ENCODE results near the gene BMX.
A peak's percentile ranks its signal among the peaks of the same experiment; 100 is the strongest.

BMX gene

DNA sequence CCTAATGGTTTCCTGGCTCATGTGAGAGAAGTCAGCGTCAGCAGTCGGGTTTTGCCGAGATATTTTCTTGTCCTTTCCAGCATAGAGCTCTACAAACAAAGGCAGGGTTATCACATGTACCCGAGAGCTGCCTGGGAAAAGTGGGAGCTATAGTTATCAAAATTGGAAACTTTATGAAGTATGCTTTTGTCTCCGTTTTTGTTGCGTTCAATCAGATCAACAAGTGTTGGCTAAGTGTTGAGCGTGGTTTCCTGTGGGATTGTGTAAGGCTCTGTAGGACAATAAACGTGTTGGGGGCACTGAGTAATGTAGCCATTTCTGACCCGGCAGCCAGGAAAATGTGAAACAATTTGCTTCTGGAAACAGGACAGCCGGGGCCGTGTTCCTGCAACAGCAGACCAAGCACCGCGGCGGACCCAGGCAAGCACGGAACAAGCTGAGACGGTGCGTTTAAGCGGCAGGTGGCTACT is at the start of gene BMX:
TSS of gene BMX (plus strand) at position 311 of the 470 bp plus-strand sequence. CDS start 7,547 bp downstream, outside the sequence.
- no peak for DNase-seq

DNA sequence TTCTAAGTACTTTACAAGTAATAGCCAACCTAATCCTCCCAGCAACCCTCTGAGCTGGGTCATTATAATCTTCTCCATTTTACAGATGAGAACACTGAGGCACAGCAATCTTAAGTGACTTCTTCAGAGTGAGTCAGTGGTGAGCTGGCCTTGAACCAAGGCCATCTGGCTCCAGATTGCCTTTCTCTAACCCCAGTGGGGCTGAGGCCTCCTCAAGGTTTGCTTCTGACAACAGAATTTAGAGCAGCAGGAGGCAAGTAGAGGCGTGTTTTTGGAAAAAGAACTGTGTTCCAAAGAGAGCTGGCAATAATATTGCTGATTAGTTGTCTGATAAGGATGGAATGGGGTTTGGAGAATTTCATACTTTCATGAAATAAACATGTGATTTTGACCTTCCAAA is 48.7 kb upstream of the BMX start:
- no peak for DNase-seq

DNA sequence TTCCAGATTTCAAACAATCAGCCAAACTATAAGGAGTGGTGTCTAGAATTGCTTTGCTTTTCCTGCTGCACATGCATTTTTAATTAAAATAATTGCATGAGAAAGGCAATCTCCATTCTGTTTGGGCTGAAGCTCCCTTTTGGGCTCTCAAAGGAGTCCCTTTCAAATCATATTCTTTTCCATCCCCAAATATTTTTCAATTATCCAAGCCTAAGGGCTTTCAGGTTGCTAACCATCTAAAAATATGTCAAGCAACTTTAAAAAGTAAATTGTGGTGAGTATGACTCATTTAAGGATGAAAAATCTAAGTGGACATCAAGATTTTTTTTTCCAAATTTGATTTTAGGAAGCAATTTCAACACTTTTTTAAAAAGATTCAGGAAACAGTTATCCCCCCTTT is 35.9 kb upstream of the BMX start:
- no peak for DNase-seq

DNA sequence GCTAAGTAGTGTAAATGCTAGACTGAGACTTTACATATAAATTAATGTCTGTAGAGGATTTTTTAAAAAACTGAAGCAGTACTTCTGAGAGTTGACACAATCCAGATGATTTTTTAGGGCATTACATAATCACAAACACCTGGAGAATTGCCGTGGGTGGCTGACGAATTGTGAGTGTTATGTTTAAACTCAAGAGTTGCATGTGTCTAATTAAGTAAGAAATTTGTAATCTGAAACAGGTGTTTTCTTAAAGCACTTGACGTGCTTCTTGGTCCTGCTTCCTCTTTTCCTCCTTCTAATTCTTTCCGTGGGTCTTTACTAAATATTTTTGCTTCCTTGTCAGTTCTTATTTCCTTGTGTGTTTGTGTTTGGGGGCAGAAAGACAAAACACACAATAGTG is 35.3 kb upstream of the BMX start:
- no peak for DNase-seq

DNA sequence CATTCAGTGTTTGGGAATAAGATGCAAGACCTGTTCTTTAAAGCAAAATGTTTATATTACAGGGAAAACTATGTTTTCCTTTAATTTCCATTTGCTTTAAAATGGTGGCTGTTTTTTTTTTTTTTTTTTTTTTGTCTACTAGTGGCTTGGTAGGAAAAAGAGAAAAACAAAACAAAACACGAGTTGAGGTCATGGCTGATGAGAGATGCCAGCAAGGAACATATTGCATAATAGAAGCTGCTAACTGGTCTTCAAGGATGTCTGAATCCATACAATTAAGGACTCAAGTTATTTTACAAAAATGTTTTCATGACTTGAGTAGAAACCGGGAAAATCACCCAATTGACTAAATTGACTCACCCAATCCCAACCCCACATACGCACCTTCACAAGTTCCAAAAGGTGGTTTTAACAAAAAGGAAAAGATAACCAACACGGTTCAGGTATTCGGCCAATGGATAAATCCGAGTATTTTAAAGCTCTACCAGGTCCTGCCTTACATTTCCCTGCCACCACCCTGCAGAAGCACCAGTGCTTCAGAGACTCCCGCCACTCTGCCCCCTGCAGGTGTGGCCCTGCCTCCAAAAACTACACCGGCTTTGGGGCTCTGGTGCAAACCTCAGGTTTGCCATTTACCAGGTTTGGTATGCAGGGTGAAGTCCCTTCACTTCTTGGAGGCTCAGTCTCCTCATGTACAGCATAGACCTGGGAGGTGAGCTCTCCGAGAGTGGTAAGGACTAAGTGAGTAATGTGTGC is 34.5 kb upstream of the BMX start:
- no peak for DNase-seq

DNA sequence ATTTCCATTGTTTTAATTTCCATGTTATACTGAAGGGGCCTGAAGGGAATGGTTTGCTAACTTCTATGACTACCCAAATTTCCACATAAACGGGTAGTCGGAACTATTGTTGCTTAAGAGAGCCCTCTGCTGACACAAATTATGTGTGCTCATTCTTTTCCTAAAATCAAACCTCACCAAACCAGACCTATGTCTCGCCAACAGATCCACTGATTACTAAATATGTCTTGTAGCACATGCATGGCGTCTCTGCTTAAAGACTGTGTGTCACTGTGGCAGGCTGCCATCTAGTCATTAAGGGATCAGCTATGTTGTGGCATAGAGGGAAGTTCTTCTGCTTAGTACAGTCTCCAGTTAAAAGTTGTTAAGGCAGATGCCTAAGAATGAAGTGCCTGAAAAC is 32.6 kb upstream of the BMX start:
- no peak for DNase-seq

DNA sequence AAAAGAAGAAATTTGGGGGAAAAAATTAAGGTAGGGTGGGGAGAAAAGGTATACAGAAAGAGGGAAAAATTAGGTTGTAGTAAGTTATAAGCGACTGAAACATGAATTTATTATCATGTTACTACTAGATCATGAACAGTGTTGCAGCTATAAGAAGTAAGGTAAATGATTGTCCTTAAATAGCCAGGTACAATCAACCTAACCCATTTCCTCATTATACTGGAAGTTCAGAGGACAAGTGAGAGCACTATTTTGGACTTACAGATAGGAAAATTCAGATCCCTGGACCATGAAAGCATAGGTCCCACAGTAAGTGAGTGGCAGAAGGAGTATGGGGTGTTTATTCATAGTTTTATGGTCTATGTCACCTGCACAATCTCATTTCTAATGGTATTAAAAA is 31.0 kb upstream of the BMX start:
- DNase-seq: no peak

DNA sequence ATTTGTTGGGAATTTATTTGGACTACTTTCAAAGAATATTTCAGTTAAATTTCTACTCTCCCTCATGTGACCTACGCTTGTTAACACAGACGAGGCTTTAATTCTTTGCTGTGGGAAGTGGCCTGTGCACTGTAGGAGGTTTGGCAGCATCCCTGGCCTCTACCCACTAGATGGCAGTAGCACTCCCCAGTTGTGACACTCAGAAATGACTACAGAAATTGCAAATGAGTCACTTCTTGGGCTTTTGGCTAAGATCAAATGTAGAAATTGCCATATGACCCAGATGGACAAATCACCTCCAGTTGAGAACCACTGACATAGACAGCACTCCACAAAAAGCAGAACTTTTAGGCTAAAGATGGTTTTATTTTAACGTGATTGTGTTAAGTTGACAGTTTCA is 29.6 kb upstream of the BMX start:
- DNase-seq: peak; percentile 48

DNA sequence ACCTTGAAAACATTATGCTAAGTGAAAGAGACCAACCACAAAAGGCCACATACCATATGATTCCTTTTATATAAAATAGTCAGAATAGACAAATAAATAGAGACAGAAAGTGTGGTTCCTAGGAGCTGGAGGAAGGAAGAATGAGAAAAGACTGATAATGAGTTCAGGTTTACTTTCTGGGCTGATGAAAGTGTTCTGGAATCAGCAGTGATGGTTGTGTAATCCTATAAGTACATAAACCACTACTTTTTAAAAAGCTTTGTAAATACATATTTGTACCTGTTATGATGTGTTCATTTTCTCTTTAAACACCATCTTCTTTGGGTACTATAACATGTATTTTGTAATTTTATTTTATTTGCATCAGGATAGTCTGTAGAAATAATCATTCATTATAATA is 28.1 kb upstream of the BMX start:
- no peak for DNase-seq

DNA sequence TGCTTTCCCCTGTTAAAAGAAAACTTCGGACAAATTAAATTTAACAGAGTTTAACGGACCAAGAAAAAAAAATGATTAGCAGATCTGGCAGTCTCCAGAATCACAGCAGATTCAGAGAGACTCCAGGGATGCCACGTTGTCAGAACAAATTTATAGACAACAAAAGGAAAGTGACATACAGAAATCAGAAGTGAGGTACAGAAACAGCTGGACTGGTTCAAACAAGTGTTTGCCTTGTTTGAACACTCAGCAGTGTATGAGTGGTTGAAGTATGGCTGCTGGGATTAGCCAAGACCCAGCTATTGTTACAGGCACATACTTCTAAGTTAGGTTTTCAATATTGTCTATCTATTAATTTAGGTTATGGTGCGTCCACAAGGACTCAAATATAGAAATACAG is 26.6 kb upstream of the BMX start:
- DNase-seq: no peak

DNA sequence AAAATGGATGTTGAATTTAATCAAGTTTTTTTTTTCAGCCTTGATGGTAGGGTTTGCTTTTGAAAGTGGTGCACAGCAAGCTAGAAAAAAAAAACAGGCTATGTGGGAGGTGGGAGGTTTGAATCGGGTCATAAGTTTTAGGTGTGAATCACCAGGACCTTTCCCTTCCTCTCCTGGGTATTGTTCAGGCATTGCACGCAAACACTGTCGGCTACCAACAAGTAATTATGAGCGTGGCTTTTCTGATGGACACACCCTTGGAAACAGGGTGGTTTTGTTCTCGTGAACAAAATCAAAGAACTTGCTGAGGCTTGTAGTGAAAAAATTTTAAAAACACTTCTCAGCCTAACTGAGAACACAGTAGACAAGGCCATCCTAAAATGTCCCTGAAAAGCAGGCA is 25.6 kb upstream of the BMX start:
- DNase-seq: no peak

DNA sequence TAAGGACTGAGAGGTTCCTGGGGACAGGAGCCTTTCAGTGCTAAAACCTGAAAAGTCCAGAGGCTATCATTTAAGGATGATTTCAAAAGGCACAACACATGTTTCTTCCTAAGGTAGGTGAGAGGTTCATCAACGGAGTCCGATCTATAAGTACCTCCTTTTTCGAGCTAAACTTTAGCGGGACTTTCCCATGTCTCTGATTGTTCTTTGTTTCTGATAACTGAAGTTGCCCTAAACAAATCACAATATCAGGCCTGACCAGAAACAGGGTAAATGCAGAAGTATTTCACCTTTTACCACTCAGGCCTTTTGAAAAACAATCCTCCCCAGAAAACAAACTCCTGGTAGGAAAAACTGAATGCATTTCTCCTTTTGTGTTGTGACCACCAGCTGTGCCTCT is 25.1 kb upstream of the BMX start:
- no peak for DNase-seq

DNA sequence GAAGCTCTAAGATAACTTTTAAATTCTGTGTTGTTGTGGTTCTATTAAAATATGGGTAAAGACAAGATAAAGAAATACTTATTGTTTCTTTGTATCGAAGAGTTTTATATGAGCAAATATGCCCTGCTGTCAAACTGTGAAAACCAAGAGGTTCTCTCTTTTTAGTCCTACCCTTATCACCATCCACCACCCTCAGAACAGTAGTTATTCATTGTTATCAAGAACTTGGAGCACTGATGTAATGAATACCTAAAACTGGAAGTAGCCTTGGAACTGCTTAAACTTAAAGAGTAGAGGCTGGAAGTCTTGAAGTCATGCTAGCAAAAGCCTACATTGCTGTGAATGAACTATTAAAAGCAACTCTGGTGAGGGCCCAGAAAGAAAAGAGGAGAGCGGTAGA is 16.7 kb upstream of the BMX start:
- no peak for DNase-seq

DNA sequence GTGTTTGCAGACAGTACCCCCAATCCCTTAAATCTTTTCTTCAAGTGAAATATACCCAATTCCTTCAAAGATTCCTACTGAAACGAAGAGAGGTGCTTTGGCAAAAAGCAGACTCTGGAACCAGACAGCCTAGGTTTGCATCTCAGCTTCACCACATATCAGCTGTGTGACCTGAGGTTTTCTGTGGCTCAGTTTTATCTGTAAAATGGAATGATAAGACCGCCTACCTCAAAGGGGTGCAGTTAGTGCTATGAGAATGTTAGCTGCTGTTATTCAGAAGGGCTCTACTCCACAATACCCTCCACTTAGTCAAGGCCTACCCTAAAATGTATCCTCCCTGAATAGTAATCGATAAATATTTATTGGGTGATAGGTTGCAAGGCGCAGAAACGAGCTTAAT is 8.1 kb upstream of the BMX start:
- DNase-seq: no peak

DNA sequence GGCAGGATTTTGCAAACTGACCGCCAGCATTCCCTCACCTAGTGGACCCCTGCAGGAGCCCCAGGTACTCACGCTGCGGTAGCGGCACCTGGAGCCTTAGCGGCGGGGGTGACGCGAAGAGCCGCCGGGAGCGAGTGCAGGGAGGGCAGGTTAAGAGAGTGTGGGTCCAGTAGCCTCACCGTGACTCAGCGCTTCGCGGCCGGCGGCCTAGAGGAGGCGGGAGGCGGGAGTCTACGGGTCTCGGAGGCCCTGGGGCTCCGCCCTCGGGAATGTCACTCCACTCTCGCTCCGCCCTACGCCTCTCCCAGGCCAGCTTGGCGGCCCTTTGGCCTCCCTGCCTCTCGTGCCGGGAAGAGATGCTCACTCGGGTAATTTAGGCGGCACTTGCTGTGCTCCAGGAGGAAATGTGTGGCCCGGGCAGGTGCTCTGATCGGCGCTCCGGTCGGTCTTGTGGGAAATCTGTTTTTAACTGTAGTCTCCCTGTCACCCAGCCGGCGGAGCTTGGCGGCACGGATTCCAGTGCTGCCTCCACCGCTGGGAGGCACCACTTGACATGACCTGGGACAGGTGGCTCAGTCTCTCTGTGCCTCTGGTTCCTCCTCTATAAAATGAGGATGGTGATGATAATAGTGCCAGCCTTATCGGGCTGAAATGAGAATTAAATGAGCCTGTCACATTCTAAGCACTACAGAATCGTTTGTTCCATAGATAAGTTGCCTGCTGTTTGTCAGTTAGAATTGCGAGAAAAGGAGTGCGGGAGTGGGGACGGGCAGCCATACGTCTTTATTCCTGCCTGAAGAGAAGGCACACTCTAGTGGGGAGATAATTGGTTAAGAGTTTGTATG is 7.3 kb upstream of the BMX start, which contains the start of gene PIR:
TSS of gene PIR (minus strand) at position 216 of the 845 bp plus-strand sequence. CDS start 2,076 bp downstream, outside the sequence.
- DNase-seq: peak; percentile 10

DNA sequence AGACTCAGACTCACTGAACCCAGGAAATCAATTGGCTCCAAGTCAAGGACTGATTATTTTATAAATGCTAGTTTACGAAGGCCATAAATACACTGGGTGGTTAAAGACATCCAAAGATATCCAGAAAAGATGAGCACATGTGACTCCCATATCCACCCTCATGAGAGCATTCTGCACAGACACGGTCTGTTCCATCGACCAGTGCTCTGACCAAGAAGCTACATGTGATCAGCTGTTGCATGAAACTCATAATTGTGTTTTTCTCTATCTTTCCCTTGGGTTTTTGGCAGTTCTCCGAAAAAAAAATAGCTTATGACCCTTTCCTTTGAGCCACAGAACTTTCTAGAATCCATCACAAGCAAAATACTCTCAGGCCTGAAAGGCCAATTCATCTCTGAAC is 4.8 kb upstream of the BMX start:
- DNase-seq: no peak

DNA sequence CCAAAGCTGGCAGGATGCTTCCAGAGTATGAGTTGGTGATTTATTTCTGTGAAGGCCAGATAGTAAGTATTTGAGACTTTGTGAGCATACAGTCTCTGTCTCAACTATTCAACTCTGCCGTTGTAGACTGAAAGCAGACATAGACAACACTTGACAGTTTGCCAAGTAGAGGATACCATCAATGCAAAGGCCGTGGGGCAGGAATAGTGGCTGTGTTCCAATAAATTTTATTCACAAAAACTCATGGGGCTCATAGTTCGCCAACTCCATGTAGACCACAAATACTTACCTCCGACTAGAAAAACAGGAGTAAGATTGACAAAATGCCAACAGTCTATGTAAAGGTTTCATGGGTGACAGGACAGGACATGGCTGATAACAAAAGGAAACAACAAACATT is 3.8 kb upstream of the BMX start:
- no peak for DNase-seq

DNA sequence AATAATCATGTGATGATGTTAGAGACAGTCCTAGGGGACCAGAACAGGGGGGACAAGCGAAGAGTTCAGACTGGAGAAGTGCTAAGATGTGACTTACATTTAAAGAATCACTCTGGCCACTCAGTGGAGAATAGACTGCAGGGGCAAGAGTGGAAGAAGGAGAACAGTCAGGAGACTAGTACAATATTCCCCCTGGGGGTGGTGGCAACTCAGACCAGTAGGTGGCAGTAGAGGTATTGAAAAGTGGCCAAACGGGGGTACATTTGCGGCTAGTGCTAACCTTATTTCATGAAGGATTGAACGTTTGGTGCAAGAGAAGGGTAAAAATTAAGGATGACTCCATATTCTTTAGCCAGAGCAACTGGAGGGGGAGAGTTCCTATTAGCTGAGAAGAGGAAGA is 2.7 kb upstream of the BMX start:
- peak; percentile 43 for DNase-seq

DNA sequence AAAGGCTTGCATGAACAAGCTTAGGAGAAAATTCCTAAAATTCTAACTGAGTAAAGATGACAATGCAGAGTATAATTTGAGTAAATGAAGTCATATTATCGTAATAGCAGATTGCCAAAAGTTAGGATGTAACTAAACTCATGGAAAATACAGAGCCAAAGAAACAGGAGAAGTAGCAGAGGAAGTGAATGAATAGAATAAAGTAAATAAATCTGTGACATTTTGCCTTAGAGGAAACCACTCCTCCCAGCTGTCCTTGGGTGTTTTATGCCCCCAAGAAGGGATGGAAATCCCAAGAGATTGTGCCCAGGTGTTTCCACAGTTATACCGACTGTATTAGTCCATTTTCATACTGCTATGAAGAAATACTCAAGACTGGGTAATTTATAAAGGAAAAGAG is 1.9 kb upstream of the BMX start:
- DNase-seq: no peak

DNA sequence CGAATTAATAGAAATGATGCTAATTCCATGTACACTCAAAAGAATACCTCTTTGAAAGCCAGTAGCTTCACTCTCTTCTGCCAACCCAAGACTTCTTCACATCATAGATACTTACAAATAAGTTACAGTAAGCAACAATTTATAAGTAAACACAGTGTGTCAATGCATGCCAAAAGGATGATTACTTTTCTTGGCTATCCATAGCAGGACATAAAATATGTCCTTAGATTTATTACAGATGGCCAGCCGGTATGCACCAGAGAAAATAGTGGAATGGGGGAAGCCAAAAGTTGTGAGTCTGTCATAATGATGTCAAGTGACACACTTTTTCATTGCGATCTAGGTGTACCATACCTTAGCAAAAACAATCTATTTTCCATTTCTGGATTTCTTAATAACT is 631 bp upstream of the BMX start:
- no peak for DNase-seq

DNA sequence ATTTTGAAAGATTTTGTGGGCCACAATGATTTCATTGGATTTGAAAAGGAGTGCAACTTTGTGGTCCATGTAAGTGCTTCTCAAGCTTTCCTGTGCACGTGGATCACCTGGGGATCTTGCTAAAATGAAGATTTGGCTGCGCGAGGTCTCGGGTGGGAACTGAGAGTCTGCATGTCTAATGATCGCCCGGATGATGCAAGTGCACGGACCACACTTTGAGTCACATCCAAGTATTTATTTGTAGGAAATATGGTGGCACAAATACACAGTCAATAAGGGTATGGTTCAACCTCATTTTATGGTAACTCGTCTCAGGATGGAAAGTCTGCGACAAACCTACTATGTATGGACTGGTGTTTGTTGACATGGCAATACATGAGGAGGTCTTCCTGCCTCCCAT is 899 bp downstream of the BMX start:
- DNase-seq: no peak

DNA sequence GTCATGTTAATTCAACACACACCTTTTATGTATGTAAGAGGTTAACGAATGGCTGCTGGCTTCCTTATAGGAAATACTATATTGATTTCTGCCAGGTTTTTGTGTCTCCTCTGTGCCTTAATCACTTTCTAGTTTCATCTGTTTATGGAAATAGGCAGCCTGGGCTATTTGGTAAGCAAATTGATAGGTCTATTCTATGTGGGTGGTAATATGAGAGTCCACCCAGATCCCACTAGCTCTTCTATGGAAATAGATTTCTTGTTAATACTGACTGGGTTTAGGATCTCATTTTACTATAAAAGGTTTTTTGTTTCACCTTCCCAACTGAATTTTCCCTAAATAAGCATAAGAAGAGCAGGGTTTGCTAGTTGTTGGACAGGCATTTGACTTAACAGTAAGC is 4.1 kb downstream of the BMX start:
- DNase-seq: no peak

DNA sequence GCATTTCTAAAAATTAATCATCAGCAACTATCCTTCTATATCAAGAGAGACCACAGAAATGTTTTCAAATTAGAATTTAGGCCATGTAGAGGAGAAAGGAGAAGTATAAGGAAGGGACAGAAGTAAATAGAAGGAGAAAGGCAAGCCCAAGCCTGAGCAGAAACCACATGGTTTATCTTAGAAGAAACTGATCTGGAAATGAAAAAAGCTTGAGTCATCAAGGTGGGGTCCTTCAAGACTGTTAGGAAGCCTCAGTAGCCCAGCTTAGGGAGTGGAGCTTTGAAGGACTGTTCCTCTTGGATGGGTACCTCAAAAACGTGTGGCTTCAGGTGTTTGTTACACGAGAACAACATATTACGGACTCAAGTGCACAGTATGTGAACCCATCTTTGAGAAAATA is 4.5 kb downstream of the BMX start:
- no peak for DNase-seq

DNA sequence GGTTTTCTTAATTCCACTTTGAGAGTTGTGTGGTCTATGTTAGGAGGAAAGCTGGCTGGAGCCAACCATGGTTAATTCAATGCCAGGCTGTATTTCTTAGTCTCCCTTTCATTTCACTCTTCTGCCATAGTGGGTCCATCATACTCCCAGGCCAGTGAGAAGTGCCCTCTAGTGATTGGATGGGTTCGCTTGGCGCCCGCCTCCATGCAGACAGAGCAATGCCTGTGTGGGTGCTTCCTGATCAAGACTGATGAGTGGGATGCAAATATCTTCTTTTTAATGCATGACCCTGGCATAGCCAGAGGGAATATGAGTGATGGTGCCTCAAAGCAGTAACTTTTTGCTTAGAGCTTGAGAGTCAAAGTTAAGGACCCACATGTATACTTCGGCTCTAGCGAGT is 6.4 kb downstream of the BMX start:
- no peak for DNase-seq
